Caco-2 (cell line): Measurements from ENCODE around the gene CTIF. TPM values are rescaled to one million over a fixed set of nuclear protein-coding genes. Genes with fewer than 3 reads are reported as not detected.
A peak's percentile ranks its signal among the peaks of the same experiment; 100 is the strongest.

ENCODE experiments used
- BruUV-seq: library from RNA; stranded (reverse); fragments of 400-500 nt; replicated peaks from 2 replicates; lab custom pipeline; 2021; lab: Mats Ljungman, UMichigan
- CTCF ChIA-PET: fragments of 300-600 bp; sonication (Branson Sonifier 250); formaldehyde crosslinking; loops from one replicate; lab custom pipeline; 2022; ENCODE audit warnings: antibody characterized with exemption; lab: Charles Lee
- POLR2A ChIA-PET: fragments of 300-600 bp; sonication (Branson Sonifier 250); formaldehyde crosslinking; loops from one replicate; lab custom pipeline; 2022; ENCODE audit warnings: antibody characterized with exemption; lab: Charles Lee
- DNase-seq, 2 experiments: peaks; one replicate each; pipeline versions ENCODE4 v3.0.0 to v3.0.0-alpha.2; 2020 to 2022
- H3K27me3 ChIP-seq: replicated peaks from 2 replicates; pipeline ENCODE4 v1.6.0; 2011; ENCODE audit warnings: low read length; ENCODE audit not compliant: control insufficient read depth, insufficient read depth
- H3K36me3 ChIP-seq: 2 replicates; pipeline ENCODE4 v1.5.1; 2011; ENCODE audit warnings: low read length; ENCODE audit not compliant: control insufficient read depth, insufficient read depth
- H3K4me1 ChIP-seq: fragments of 250-450 bp; sonication (Bioruptor Pico); 2 replicates; pipeline ENCODE4 v1.5.1; 2020; ENCODE audit warnings: mild to moderate bottlenecking
- H3K4me3 ChIP-seq: 2 replicates; pipeline ENCODE4 v1.5.1; 2011; ENCODE audit warnings: low read depth, mild to moderate bottlenecking, control low read depth, low read length
- H3K9me3 ChIP-seq: fragments of 250-450 bp; sonication (Bioruptor Pico); 2 replicates; pipeline ENCODE4 v1.5.1; 2020; ENCODE audit warnings: mild to moderate bottlenecking, moderate library complexity
- H3K27ac Mint-ChIP-seq: one replicate; pipeline ENCODE4 v1.8.0; 2022; ENCODE audit warnings: mixed read lengths; ENCODE audit not compliant: unreplicated experiment
- H3K27me3 Mint-ChIP-seq: one replicate; pipeline ENCODE4 v1.8.0; 2022; ENCODE audit warnings: mixed read lengths; ENCODE audit not compliant: insufficient read depth, unreplicated experiment
- H3K36me3 Mint-ChIP-seq: one replicate; pipeline ENCODE4 v1.8.0; 2022; ENCODE audit warnings: mild to moderate bottlenecking, mixed read lengths; ENCODE audit not compliant: insufficient read depth, unreplicated experiment
- H3K4me1 Mint-ChIP-seq: one replicate; pipeline ENCODE4 v1.8.0; 2022; ENCODE audit warnings: low read depth, mixed read lengths; ENCODE audit not compliant: unreplicated experiment
- H3K4me3 Mint-ChIP-seq: one replicate; pipeline ENCODE4 v1.8.0; 2022; ENCODE audit warnings: mild to moderate bottlenecking, moderate library complexity, mixed read lengths; ENCODE audit not compliant: unreplicated experiment
- H3K9me3 Mint-ChIP-seq: one replicate; pipeline ENCODE4 v1.8.0; 2022; ENCODE audit warnings: mixed read lengths; ENCODE audit not compliant: unreplicated experiment
- CTCF ChIP-seq, 2 experiments: fragments of 200-600 bp in 1 of 2; IDR thresholded peaks; 1 replicate in 1 of 2; 2 replicates in 1 of 2; pipeline versions ENCODE4 v1.5.1 to v1.8.0; 2011 to 2022; ENCODE audit warnings: antibody characterized with exemption in 1 of 2, control low read depth in 1 of 2, inconsistent platforms in 1 of 2, low read depth in 1 of 2, low read length in 1 of 2, mild to moderate bottlenecking in 1 of 2, moderate library complexity in 1 of 2; ENCODE audit not compliant: insufficient read depth in 1 of 2, severe bottlenecking in 1 of 2, unreplicated experiment in 1 of 2
- intact Hi-C: fragments of 100-400 bp; cut with micrococcal nuclease; formaldehyde crosslinking; loops from one replicate; pipeline ENCODE4 v1.10.0; 2022; ENCODE audit not compliant: unreplicated experiment
- total RNA-seq: library from RNA; stranded (reverse); gene quantifications from 2 replicates; pipeline ENCODE4 v1.2.3, GENCODE V29; 2022

CTIF gene
- total RNA-seq, 1 experiment from 2014 or later: 19.9 TPM

GRCh38 chr18:48675912-48676311 is 137.1 kb downstream of the CTIF start:
- Mint-ChIP-seq H3K4me1 (no peaks in the 10 kb centered on the region), H3K27ac (no peak overlapping the region), H3K27me3 (no peaks in the 10 kb centered on the region), H3K4me3 (no peak overlapping the region), H3K9me3 (no peaks in the 10 kb centered on the region), H3K36me3 (no peaks in the 10 kb centered on the region)
- intact Hi-C loops: loop anchor here (1.0 to 10.0 kb wide), 3 partner anchors 369 to 561 kb away; no protein-coding TSS in a partner anchor
- POLR2A ChIA-PET: no interaction called here
- no peak for DNase-seq
- CTCF ChIA-PET: no interaction called here
- H3K27me3 ChIP-seq: no peaks in the 10 kb centered on the region
- H3K4me1 ChIP-seq: no peaks in the 10 kb centered on the region
- no peaks in the 10 kb centered on the region for H3K36me3 ChIP-seq
- TF ChIP-seq CTCF (IDR thresholded peaks at IDR 0.05; ENCODE audit: insufficient read depth in 1 of 2, low read depth in 1 of 2, low read length in 1 of 2, severe bottlenecking in 1 of 2, unreplicated experiment in 1 of 2): no peak
- no peak overlapping the region for H3K4me3 ChIP-seq
- H3K9me3 ChIP-seq: no peaks in the 10 kb centered on the region
- BruUV-seq: no TSS peak

- BruUV-seq: no TSS peak
- Histone ChIP-seq H3K9me3 (no peaks in the 10 kb centered on the region), H3K36me3 (no peaks in the 10 kb centered on the region), H3K4me3 (no peak overlapping the region), H3K27me3 (no peaks in the 10 kb centered on the region), H3K4me1 (no peaks in the 10 kb centered on the region)
- H3K4me3 Mint-ChIP-seq: no peak overlapping the region
- H3K27me3 Mint-ChIP-seq: no peaks in the 10 kb centered on the region
- no peak for TF ChIP-seq CTCF (IDR thresholded peaks at IDR 0.05; ENCODE audit: insufficient read depth in 1 of 2, low read depth in 1 of 2, low read length in 1 of 2, severe bottlenecking in 1 of 2, unreplicated experiment in 1 of 2)
- no peaks in the 10 kb centered on the region for H3K36me3 Mint-ChIP-seq
- ChIA-PET CTCF (no interaction called here), POLR2A (no interaction called here)
- H3K9me3 Mint-ChIP-seq: no peaks in the 10 kb centered on the region
- intact Hi-C loops: loop anchor here (5.0 to 10.0 kb wide), 2 partner anchors 368 to 561 kb away; no protein-coding TSS in a partner anchor
- H3K27ac Mint-ChIP-seq: no peak overlapping the region
- no peaks in the 10 kb centered on the region for H3K4me1 Mint-ChIP-seq
- DNase-seq: no peak
Measured at GRCh38 chr18:48676346-48676745, 137.5 kb downstream of the CTIF start.

GRCh38 chr18:48676756-48677368 is 138.0 kb downstream of the CTIF start:
- CTCF ChIA-PET: no interaction called here
- intact Hi-C loops: loop anchor here (5.0 to 10.0 kb wide), 2 partner anchors 368 to 560 kb away; no protein-coding TSS in a partner anchor
- TF ChIP-seq CTCF (IDR thresholded peaks at IDR 0.05; ENCODE audit: insufficient read depth in 1 of 2, low read depth in 1 of 2, low read length in 1 of 2, severe bottlenecking in 1 of 2, unreplicated experiment in 1 of 2): peak; percentile 50 to 55
- Histone ChIP-seq H3K4me1 (no peaks in the 10 kb centered on the region), H3K27me3 (no peaks in the 10 kb centered on the region), H3K4me3 (no peak overlapping the region), H3K36me3 (no peaks in the 10 kb centered on the region), H3K9me3 (no peaks in the 10 kb centered on the region)
- H3K9me3 Mint-ChIP-seq: no peaks in the 10 kb centered on the region
- no peaks in the 10 kb centered on the region for H3K36me3 Mint-ChIP-seq
- H3K4me1 Mint-ChIP-seq: no peaks in the 10 kb centered on the region
- H3K4me3 Mint-ChIP-seq: no peak overlapping the region
- BruUV-seq: no TSS peak
- no peak overlapping the region for H3K27ac Mint-ChIP-seq
- peak in 1 of 2 experiments; percentile 46 for DNase-seq
- POLR2A ChIA-PET: no interaction called here
- no peaks in the 10 kb centered on the region for H3K27me3 Mint-ChIP-seq
